ENCODE results near the gene SLC7A10. TPM values are rescaled to one million over a fixed set of nuclear protein-coding genes. Genes with fewer than 3 reads are reported as not detected.

SLC7A10 gene
- total RNA-seq, 1 donor from 2014 or later, result not detected

GRCh38 chr19:33248553-33248953 is 22.9 kb upstream of the SLC7A10 start:
- no peak overlapping the region for H3K4me3 ChIP-seq (ENCODE audit: low read depth, low read length)
- DNase-seq (ENCODE audit: low read depth), result no peak
- no peaks in the 10 kb centered on the region for H3K27me3 ChIP-seq (ENCODE audit: control insufficient read depth, insufficient read depth, low read length)
- TF ChIP-seq CTCF (IDR thresholded peaks at IDR 0.05; ENCODE audit: insufficient read depth, low read length, poor library complexity, severe bottlenecking), result no peak
- no peaks in the 10 kb centered on the region for H3K36me3 ChIP-seq (ENCODE audit: control insufficient read depth, insufficient read depth, low read length)

GRCh38 chr19:33248104-33248503 is 22.5 kb upstream of the SLC7A10 start:
- Histone ChIP-seq H3K4me3 (ENCODE audit: low read depth, low read length) (no peak overlapping the region), H3K27me3 (ENCODE audit: control insufficient read depth, insufficient read depth, low read length) (no peaks in the 10 kb centered on the region), H3K36me3 (ENCODE audit: control insufficient read depth, insufficient read depth, low read length) (no peaks in the 10 kb centered on the region)
- no peak for TF ChIP-seq CTCF (IDR thresholded peaks at IDR 0.05; ENCODE audit: insufficient read depth, low read length, poor library complexity, severe bottlenecking)
- no peak for DNase-seq (ENCODE audit: low read depth)

GRCh38 chr19:33247441-33247819 is 21.8 kb upstream of the SLC7A10 start:
- no peak for TF ChIP-seq CTCF (IDR thresholded peaks at IDR 0.05; ENCODE audit: insufficient read depth, low read length, poor library complexity, severe bottlenecking)
- H3K27me3 ChIP-seq (ENCODE audit: control insufficient read depth, insufficient read depth, low read length), result no peaks in the 10 kb centered on the region
- H3K36me3 ChIP-seq (ENCODE audit: control insufficient read depth, insufficient read depth, low read length), result no peaks in the 10 kb centered on the region
- H3K4me3 ChIP-seq (ENCODE audit: low read depth, low read length), result no peak overlapping the region
- no peak for DNase-seq (ENCODE audit: low read depth)

GRCh38 chr19:33246709-33247440 is 21.2 kb upstream of the SLC7A10 start:
- no peak for TF ChIP-seq CTCF (IDR thresholded peaks at IDR 0.05; ENCODE audit: insufficient read depth, low read length, poor library complexity, severe bottlenecking)
- Histone ChIP-seq H3K4me3 (ENCODE audit: low read depth, low read length) (no peak overlapping the region), H3K36me3 (ENCODE audit: control insufficient read depth, insufficient read depth, low read length) (no peaks in the 10 kb centered on the region), H3K27me3 (ENCODE audit: control insufficient read depth, insufficient read depth, low read length) (no peaks in the 10 kb centered on the region)
- no peak for DNase-seq (ENCODE audit: low read depth)

- Histone ChIP-seq H3K27me3 (ENCODE audit: control insufficient read depth, insufficient read depth, low read length) (no peaks in the 10 kb centered on the region), H3K4me3 (ENCODE audit: low read depth, low read length) (no peak overlapping the region), H3K36me3 (ENCODE audit: control insufficient read depth, insufficient read depth, low read length) (no peaks in the 10 kb centered on the region)
- peak; percentile 52 for TF ChIP-seq CTCF (IDR thresholded peaks at IDR 0.05; ENCODE audit: insufficient read depth, low read length, poor library complexity, severe bottlenecking)
- DNase-seq (ENCODE audit: low read depth), result no peak
Measured at GRCh38 chr19:33245948-33246708, 20.5 kb upstream of the SLC7A10 start.

All from kidney epithelial cell (primary cell).